MM.1S (cell line): ENCODE measurements around the gene FAM118B.
"Not testable (repeated sequence)": the region's sequence is repeated elsewhere in the genome, so short reads cannot be mapped to it uniquely, and the experiment has no call there.

Experiments used
- DNase-seq: peaks from one replicate; pipeline ENCODE4 v3.0.0-alpha.2; 2015
- H2AFZ ChIP-seq: fragments of 300-600 bp; sonication (generic); 2 replicates; pipeline ENCODE4 v1.6.0; 2016; ENCODE audit warnings: antibody characterized with exemption, low read length
- H3F3A ChIP-seq: fragments of 300-600 bp; sonication (generic); 2 replicates; pipeline ENCODE4 v1.6.1; 2016; ENCODE audit warnings: mild to moderate bottlenecking, antibody characterized with exemption, low read length, moderate library complexity, mixed read lengths; ENCODE audit not compliant: insufficient read depth
- H3K27ac ChIP-seq: fragments of 300-600 bp; sonication (generic); 2 replicates; pipeline ENCODE4 v1.5.1; 2016; ENCODE audit warnings: mild to moderate bottlenecking, low read length
- H3K27me3 ChIP-seq: fragments of 300-600 bp; sonication (generic); replicated peaks from 2 replicates; pipeline ENCODE4 v1.6.0; 2016; ENCODE audit warnings: low read length; ENCODE audit not compliant: insufficient read depth
- H3K36me3 ChIP-seq: fragments of 300-600 bp; sonication (generic); replicated peaks from 2 replicates; pipeline ENCODE4 v1.6.1; 2016; ENCODE audit warnings: mild to moderate bottlenecking, low read length, mixed read lengths; ENCODE audit not compliant: insufficient read depth
- H3K4me1 ChIP-seq: fragments of 300-600 bp; sonication (generic); 2 replicates; pipeline ENCODE4 v1.6.1; 2016; ENCODE audit warnings: low read length, mixed read lengths
- H3K4me2 ChIP-seq: fragments of 300-600 bp; sonication (generic); 2 replicates; pipeline ENCODE4 v1.6.0; 2016; ENCODE audit warnings: low read depth, low read length
- H3K4me3 ChIP-seq: fragments of 300-600 bp; sonication (generic); 2 replicates; pipeline ENCODE4 v1.5.1; 2016; ENCODE audit warnings: low read length, mixed read lengths
- H3K79me2 ChIP-seq: fragments of 300-600 bp; sonication (generic); 2 replicates; pipeline ENCODE4 v1.6.1; 2016; ENCODE audit warnings: mixed run types, low read length, mixed read lengths
- H3K9ac ChIP-seq: fragments of 300-600 bp; sonication (generic); 2 replicates; pipeline ENCODE4 v1.6.1; 2016; ENCODE audit warnings: low read length, mixed read lengths
- H3K9me2 ChIP-seq: fragments of 300-600 bp; sonication (generic); replicated peaks from 2 replicates; pipeline ENCODE4 v1.6.1; 2016; ENCODE audit warnings: mild to moderate bottlenecking, low read length, mixed read lengths; ENCODE audit not compliant: insufficient read depth
- H3K9me3 ChIP-seq: fragments of 300-600 bp; sonication (generic); replicated peaks from 2 replicates; pipeline ENCODE4 v1.6.1; 2016; ENCODE audit warnings: mild to moderate bottlenecking, low read length, mixed read lengths; ENCODE audit not compliant: insufficient read depth
- H4K20me1 ChIP-seq: fragments of 300-600 bp; sonication (generic); 2 replicates; pipeline ENCODE4 v1.6.1; 2016; ENCODE audit warnings: mild to moderate bottlenecking, low read length, moderate library complexity, mixed read lengths; ENCODE audit not compliant: insufficient read depth
- CTCF ChIP-seq: fragments of 300-600 bp; sonication (generic); IDR thresholded peaks from 2 replicates; pipeline ENCODE4 v1.5.1; 2016; ENCODE audit warnings: antibody characterized with exemption, low read length, mixed read lengths
- EZH2 ChIP-seq: fragments of 300-600 bp; sonication (generic); optimal IDR thresholded peaks from 2 replicates; pipeline ENCODE3; 2017; ENCODE audit warnings: low read depth, mild to moderate bottlenecking, antibody characterized with exemption, low read length, mixed read lengths
- EZH2phosphoT487 ChIP-seq: fragments of 300-600 bp; sonication (generic); IDR thresholded peaks from 2 replicates; pipeline ENCODE4 v1.6.1; 2018; ENCODE audit warnings: antibody characterized with exemption, low read length

The FAM118B gene

GRCh38 chr11:126254819-126255218 is 43.2 kb downstream of the FAM118B start:
- H3K9ac ChIP-seq: no peak overlapping the region
- H3K27me3 ChIP-seq: no peaks in the 10 kb centered on the region
- no peaks in the 10 kb centered on the region for H3K9me3 ChIP-seq
- H3F3A ChIP-seq: no peaks in the 10 kb centered on the region
- no peak overlapping the region for H3K4me3 ChIP-seq
- H3K36me3 ChIP-seq: 0 out of 2 replicates have a peak, but pooled peaks cover 5% of the 10 kb centered on the region
- H3K27ac ChIP-seq: no peak overlapping the region
- no peaks in the 10 kb centered on the region for H4K20me1 ChIP-seq
- TF ChIP-seq EZH2 (no peak), CTCF (no peak), EZH2phosphoT487 (no peak)
- H3K4me2 ChIP-seq: no peak overlapping the region
- H3K9me2 ChIP-seq: no peaks in the 10 kb centered on the region
- H3K79me2 ChIP-seq: no peaks in the 10 kb centered on the region
- H2AFZ ChIP-seq: no peak overlapping the region
- DNase-seq: no peak
- no peaks in the 10 kb centered on the region for H3K4me1 ChIP-seq

- not testable (repeated sequence) for H2AFZ ChIP-seq, H3K79me2 ChIP-seq, H3K4me2 ChIP-seq, DNase-seq, H4K20me1 ChIP-seq, H3K4me1 ChIP-seq, H3K9me2 ChIP-seq, H3K27me3 ChIP-seq, H3K4me3 ChIP-seq, H3K36me3 ChIP-seq, H3K9ac ChIP-seq, H3F3A ChIP-seq, H3K9me3 ChIP-seq, H3K27ac ChIP-seq
Observed at GRCh38 chr11:126255507-126255906, 43.9 kb downstream of the FAM118B start.

- Histone ChIP-seq H2AFZ (no peak overlapping the region), H3K4me3 (no peak overlapping the region), H3K27ac (no peak overlapping the region), H3K79me2 (no peaks in the 10 kb centered on the region), H3K36me3 (no peaks in the 10 kb centered on the region), H4K20me1 (no peaks in the 10 kb centered on the region), H3K9ac (no peak overlapping the region), H3K27me3 (no peaks in the 10 kb centered on the region), H3K9me3 (no peaks in the 10 kb centered on the region), H3K4me2 (no peak overlapping the region), H3F3A (no peaks in the 10 kb centered on the region), H3K9me2 (no peaks in the 10 kb centered on the region), H3K4me1 (no peaks in the 10 kb centered on the region)
- no peak for DNase-seq
- TF ChIP-seq EZH2 (no peak), CTCF (no peak)
Observed at GRCh38 chr11:126256216-126256615, 44.6 kb downstream of the FAM118B start.

GRCh38 chr11:126257144-126257543 is 45.6 kb downstream of the FAM118B start:
- no peak overlapping the region for H3K27ac ChIP-seq
- no peak for TF ChIP-seq EZH2phosphoT487
- no peak for TF ChIP-seq EZH2
- TF ChIP-seq CTCF: no peak
- DNase-seq: no peak
- H3K4me2 ChIP-seq: no peak overlapping the region
- H3K27me3 ChIP-seq: no peaks in the 10 kb centered on the region
- no peaks in the 10 kb centered on the region for H3K9me2 ChIP-seq
- H3K36me3 ChIP-seq: 0 out of 2 replicates have a peak, but pooled peaks cover under 1% of the 10 kb centered on the region
- no peaks in the 10 kb centered on the region for H4K20me1 ChIP-seq
- no peak overlapping the region for H3K4me3 ChIP-seq
- no peak overlapping the region for H2AFZ ChIP-seq
- H3F3A ChIP-seq: no peaks in the 10 kb centered on the region
- no peaks in the 10 kb centered on the region for H3K9me3 ChIP-seq
- H3K4me1 ChIP-seq: no peaks in the 10 kb centered on the region
- H3K9ac ChIP-seq: no peak overlapping the region
- no peaks in the 10 kb centered on the region for H3K79me2 ChIP-seq
